Measurements from ENCODE around the gene RBMS1.

GRCh38 chr2:160432633-160433032 is 61.0 kb downstream of the RBMS1 start:
- TF ChIP-seq CTCF (IDR thresholded peaks at IDR 0.05) (no peak), POLR2A (IDR thresholded peaks at IDR 0.05) (no peak)
